HG03460 (cell line): ENCODE measurements around the gene BUD23.
"Not testable (repeated sequence)": the region's sequence is repeated elsewhere in the genome, so short reads cannot be mapped to it uniquely, and the experiment has no call there.

Source experiments
- ATAC-seq: cut with Tn5 transposase; IDR thresholded peaks from one replicate; pipeline ENCODE4 v1.9.1; 2021; ENCODE audit not compliant: unreplicated experiment

The BUD23 gene, protein sequence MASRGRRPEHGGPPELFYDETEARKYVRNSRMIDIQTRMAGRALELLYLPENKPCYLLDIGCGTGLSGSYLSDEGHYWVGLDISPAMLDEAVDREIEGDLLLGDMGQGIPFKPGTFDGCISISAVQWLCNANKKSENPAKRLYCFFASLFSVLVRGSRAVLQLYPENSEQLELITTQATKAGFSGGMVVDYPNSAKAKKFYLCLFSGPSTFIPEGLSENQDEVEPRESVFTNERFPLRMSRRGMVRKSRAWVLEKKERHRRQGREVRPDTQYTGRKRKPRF

DNA sequence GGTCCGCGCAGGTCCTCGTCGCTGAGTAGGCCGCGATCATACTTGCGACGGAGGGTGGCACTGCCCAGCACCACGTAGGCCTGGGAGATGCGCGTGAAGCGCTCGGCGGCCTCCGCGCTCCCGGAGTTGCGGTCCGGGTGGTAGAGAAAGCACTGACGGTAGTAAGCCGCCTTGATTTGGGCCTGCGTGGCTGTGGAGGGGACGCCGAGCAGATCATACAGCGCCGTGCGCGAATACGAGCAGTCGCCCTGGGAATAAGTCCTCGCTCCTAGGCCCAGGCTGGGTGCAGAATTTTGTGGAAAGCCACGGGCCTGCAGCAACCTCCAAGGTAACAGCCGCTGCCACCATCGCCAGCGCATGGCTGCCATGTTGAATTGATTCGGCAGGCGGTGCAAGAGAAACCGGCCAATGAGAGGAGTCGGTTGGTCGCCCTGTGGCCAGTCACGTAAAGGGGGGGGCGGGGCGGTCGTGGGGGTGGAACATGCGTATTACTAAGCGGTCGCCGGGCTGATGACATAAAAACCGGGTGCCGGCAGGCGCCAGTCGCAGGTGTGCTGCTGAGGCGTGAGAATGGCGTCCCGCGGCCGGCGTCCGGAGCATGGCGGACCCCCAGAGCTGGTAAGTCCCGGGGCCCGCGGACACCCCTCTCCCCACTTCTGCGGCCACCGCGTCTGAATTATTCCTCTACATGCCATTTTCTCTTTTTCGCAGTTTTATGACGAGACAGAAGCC lies at the start of gene BUD23, which contains the start of gene DNAJC30:
TSS of gene BUD23 (plus strand) at position 542 of the 732 bp plus-strand sequence. CDS start at position 571, 29 bp downstream.
TSS of gene DNAJC30 (minus strand) at position 398 of the 732 bp plus-strand sequence. CDS start at position 368, 30 bp downstream.
- ATAC-seq: peak; percentile 93

DNA sequence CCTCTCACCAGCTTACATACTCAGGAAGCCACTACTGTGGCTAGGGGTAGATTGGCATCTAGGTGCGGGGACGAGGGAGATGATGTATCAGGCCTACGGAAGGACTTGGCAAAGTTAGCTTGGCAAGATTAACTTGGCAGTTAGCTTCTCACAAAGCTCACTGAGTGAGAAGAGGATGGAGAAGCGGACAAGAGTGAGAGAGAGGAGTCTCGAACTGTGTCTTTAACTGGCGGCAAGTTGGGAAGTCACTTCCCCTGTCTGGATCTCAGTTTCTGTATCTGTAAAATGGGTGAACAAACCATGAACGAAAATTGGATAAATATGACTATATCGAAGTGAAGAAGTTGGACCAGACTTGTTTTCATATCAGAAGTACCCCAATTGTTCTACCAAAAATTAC lies 49.6 kb upstream of the BUD23 start:
- ATAC-seq: no peak

DNA sequence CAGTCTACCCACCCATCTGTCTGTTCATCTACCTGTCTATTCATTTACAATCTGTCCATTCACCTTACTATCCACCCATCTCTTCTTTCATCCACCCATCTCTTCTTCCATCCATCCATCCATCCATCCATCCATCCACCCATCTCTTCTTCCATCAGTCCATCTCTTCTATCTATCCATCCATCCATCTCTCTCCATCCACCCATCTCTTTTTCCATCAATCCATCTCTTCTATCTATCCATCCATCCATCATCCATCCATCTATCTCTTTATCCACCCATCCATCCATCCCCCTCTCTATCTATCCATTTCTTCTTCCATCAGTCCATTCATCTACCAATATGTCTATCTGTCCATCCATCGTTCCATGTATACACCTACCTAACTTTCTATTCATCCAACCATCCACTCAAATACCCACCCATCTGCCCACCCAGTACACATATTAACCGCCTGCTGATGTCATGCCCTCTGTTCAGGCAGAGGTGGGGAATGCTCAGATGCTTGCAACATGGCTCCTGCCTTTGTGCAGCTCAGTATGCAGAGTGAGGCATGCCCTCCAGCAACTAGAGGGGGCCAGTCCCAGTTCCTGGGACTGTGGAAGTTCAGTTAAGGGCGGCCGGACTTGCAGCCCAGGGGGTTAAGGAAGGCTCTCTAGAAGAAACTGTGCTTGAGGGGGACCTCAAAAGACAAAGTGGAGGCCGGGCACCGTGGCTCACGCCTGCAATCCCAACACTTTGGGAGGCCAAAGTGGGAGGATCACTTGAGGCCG lies 47.8 kb upstream of the BUD23 start:
- ATAC-seq: no peak

DNA sequence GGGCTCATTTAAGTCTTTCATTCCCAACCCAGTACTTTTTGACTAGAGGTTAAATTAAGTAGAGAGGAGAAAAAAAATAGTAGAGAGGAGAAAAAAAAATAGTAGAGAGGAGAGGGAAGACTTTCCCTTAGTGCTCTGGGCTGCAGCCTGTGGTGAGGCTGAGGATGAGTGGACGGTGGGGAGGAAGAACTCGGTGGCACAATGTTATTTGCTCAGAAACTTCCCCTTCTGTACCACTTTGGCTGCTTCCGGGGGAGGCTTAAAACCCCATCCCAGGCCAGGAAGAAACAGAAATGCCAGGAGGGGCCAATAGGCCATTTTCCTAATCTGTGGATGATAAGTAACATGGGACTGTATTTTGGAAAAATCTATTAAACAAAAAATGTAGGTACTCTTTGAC lies 44.5 kb upstream of the BUD23 start:
- no peak for ATAC-seq

DNA sequence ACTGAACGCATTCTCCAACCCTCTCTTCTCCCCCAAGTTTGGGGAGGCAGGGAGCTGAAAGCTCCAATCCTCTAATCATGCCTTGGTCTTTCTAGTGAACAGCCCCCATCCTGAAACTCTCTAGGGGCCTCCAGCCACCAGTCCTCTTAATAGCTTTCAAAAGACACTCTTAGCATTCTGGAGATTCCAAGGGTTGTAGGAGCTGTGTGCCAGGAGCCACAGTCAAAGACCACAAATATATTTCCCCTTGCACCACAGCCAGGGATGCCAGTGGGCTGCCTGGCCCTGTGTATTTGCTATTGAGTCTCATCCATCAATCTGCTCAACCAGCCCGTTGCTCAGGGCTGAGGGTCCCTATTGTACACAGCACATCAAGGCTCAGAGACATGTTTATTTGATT lies 40.6 kb upstream of the BUD23 start:
- ATAC-seq: no peak

DNA sequence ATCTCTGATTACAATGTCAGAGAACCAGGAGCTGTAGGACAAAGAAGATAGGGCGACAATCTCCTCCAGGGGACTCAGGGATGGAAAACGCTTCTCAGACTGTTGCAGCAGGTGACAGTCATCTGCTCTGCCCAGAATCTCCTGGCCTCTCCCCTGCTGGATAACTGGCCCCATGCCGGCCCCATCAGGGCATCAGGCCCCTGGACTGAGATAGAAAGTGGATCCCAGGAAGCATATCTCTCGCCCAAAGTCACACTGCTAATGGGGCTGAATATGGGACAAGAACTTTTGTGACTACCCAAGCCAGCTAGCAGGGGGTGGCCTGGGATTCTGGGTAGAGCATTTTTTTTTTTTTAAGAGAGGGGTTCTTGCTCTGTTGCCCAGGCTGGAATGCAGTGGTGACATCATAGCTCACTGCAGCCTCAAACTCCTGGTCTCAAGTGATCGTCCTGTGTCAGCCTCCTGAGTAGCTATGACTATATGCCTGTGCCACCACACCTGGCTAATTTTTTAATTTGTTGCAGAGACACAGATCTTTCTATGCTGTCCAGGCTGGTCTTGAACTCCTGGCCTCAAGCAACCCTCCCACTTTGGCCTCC lies 38.6 kb upstream of the BUD23 start:
- ATAC-seq: no peak

DNA sequence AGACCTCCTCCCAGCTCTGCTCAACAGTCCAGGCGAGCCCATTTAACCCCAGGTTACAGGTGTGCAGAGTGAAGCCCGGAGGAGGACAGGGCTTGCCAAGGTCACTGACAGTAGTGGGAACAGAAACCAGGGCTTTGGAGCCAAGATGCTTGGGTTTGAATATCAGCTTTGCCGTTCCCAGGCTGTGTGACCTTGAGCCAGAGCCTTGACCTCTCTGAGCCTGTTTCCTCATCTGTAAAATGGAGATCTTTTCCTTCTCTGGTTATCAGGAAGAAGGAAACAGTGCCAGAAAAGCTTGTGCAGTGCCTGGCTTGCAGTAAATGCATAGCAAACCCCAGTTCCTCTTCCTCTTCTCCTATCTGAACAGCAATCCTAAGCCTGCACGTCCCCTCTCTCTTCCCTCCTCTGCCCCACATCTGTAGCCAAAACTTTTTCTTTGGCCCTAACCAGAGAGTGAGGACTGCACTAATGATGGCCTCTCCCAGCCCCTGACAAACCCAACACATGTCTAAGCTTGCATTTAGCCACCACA lies 37.7 kb upstream of the BUD23 start:
- no peak for ATAC-seq

DNA sequence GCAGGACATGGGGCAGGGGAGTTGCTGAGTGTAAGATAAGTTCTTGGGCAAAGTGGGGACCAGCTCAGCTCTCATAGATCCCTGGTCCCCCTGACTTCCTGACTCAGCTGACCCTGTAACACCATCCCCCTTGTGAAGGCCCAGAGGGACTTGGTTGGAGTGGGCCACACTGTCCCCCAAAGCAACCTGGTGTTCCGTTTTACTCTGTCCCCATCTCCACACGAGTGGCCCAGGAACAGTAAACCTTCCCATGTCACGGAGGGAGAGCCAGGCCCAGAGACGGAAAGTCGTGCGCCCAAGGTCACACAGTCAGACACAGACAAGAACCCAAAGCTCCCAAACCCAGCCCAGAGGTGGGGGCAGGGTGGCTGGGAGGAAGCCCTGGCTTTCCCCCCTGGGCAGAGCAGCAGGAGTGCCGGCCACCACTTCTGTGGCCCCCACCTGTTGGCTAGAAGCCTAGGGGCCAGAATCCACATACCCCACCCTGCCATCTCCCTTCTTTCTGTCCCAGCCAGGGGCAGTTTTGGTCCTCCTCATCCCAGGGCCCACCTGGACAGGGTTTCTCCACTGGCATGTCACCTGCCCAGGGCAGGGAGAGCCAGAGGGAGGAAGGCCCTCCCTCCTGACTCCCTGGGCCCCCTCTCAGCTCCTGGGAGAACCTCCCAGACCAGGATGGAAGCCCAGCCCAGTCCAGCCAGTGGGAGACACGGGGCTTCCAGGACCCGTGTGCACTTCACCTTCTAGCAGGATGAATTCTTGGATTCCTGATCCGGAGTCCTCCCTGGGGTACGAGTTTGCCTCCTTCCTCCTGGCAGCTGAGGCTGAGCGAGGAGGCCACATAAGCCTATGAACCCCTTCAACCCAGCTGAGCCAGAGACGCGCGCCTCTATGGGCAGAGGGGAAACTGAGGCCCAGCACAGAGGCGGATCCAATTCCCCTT lies 36.3 kb upstream of the BUD23 start:
- ATAC-seq: no peak

DNA sequence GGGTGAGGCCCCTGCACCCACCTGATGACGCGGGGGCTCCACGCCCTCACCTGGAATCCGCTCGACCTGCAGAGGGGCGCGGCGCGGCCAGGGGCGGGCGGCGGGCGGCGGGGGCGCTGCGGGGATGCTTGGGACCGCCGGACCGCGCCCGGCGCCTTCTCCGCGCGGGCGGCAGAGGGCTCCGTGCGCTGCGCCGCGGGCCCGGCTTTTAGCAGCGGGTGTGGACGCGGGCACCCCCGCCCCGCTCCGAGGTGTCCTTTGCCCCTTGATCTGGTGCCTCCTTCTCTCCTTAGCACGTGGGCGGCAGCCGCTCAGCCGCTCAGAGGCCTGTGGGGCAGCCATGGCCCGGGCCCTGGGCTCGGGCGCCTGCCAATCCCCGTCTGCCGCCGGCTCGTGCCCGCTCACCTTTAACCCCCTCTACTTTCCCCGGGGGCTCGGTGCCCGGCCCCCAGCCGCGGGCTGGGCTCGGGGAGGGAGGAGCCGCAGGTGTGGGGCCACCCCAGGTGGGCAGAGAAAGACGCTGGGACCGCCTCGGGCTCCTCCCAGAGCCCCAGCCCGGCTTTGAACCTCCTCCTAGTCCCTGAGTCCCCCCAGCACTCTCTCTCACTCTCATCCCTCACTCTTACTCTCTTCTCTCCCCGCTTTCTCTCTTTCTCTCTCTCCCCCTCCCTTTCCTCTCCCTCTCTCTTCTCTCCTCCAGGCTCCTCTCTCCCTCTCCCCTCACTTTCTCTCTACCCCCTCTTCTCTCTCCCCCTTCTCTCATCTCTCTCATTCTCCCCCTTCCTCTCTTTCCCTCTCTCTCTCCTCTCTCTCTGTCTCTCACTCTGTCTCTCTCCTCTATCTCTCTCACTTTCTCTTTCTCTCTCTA lies 35.4 kb upstream of the BUD23 start:
- ATAC-seq: no peak

DNA sequence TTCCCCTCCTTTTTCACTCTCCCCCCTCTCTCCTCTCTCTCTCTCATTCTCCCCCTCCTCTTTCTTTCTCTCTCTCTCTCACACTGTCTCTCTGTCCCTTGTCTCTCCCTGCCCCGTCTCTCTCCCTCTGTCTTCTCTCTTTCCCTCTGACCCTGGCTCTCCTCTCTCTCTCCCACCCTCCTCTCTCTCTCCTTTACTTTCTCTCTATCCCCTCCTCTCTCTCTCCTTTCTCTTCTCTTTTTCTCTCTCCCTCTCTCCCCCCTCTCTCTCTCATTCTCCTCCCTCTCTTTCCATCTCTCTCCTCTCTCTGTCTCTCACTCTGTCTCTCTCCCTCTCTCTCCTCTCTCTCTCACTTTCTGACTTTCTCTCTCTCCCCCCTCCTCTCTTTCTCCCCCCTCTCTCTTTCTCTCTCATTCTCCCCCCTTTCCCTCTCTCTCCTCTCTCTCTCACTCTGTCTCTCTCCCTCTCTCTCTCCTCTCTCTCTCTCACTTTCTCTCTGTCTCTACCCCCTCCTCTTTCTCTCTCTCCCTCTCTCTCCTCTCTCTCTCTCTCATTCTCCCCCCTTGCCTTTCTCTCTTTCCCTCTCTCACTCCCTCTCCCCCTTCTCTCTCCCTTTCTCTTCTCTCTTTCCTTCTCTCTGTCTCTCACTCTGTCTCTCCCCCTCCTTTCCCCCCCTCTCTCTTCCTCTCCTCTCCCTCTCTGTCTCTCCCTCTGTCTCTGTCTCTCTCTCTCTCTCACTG lies 34.6 kb upstream of the BUD23 start:
- ATAC-seq: no peak

DNA sequence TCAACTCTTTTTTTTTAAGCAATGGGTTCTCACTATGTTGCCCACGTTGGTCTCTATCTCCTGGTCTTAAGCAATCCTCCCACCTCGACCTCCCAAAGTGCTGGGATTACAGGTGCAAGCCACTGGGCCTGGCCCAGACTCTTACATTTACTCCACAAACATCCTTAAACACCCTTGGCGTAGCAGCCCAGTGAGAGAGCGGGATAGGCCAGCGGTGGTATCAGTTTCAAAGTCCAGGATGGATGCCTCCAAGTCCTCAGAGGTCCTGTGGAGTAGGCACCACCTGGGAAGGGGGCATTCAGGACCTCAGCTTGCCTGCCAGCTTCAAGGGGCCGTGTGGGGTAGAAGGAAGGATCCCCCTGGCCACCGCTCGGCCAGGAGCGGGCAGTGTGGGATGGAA lies 33.8 kb upstream of the BUD23 start:
- no peak for ATAC-seq

DNA sequence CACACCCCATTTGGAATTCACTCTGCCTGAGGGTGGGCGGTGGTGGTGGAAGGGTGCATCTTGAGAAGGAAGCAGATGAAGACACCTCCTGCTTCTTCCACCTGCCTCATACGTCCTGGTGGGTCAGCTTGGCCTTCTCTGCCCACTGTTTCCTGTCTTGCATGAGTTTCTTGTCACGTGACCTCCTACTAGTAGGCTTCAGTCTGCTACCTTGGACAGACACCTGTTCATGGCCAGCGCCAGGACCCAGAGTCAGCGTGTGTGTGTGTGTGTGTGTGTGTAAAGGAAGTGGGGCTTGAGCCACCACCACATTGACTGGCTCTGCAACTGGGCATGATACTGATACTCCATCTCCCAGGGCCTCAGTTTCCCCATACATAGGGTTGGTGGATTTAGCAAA lies 32.9 kb upstream of the BUD23 start:
- no peak for ATAC-seq

DNA sequence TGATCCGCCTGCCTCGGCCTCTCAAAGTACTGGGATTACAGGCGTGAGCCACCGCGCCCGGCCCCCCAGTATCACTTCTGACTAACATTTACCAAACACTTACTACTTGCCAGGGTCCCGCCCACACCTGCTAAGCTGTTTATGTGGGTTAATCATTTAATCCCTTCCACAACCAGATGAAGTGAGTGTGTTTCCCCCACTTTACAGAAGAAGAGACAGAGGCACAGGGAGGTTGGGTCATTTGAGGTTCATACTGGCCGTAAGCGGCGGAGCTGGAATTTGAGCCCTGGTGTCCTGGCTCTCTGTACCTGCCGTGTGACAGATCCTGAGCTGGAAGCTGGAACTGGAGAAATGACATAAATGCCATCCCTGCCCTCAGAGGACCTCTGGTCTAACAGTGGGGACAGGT lies 30.9 kb upstream of the BUD23 start:
- no peak for ATAC-seq

DNA sequence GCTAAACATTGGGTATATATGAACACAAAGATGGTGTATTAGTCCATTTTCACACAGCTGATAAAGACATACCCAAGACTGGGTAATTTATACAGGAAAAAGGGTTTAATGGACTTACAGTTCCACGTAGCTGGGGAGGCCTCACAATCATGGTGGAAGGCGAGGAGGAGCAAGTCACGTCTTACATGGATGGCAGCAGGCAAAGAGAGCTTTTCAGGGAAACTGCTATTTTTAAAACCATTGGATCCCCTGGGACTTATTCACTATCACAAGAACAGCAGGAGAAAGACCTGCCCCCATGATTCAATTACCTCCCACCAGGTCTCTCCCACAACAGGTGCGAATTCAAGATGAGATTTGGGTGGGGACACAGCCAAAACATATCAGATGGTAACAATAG lies 28.1 kb upstream of the BUD23 start:
- ATAC-seq: not testable (repeated sequence)

DNA sequence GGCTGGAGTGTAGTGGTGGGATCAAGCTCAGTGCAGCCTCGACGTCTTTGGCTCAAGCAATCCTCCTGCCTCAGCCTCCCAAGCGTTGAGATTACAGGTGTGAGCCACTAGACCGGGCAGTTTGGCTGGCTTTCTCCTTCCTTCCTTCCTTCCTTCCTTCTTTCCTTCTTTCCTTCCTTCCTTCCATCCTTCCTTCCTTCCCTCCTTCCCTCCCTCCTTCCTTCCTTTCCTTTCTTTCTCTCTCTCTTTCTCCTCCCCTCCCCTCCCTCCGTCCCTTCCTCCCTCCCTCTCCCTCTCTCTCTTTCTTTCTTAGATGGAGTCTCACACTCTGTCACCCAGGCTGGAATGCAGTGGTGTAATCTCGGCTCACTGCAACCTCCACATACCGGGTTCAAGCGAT lies 23.4 kb upstream of the BUD23 start:
- ATAC-seq: no peak

DNA sequence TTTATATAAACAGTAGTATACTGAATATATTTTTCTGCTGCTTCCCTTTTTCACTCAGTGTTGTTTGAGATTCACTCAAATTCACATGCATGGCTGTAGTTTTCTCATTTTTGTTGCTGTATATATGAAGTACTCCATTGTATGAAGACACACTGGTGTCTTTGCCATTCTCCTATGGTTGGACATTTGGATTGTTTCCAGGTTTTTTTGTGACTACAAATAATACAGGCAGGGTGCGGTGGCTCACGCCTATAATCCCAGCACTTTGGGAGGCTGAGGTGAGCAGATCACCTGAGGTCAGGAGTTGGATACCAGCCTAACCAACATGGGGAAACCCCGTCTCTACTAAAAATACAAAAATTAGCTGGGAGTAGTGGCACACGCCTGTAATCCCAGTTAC lies 22.8 kb upstream of the BUD23 start:
- ATAC-seq: not testable (repeated sequence)

DNA sequence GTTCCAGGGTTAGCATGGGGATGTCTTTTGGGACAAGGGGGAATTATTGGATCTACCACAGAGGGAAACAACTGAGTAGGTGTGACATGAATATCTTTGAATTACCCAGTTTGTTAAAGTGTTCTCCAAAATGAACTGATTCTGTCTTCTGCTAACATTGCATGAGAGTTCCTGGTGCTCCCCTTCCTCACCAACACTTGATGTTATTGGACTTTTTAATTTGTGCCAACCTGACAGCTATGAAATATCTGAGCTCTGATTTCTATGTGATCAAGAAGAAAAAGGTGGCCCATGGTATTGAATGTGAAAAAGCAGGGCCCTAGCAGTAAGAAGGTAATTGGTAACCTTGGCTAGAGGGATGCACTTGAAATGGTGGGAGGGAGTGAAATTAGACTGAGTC lies 20.4 kb upstream of the BUD23 start:
- no peak for ATAC-seq

DNA sequence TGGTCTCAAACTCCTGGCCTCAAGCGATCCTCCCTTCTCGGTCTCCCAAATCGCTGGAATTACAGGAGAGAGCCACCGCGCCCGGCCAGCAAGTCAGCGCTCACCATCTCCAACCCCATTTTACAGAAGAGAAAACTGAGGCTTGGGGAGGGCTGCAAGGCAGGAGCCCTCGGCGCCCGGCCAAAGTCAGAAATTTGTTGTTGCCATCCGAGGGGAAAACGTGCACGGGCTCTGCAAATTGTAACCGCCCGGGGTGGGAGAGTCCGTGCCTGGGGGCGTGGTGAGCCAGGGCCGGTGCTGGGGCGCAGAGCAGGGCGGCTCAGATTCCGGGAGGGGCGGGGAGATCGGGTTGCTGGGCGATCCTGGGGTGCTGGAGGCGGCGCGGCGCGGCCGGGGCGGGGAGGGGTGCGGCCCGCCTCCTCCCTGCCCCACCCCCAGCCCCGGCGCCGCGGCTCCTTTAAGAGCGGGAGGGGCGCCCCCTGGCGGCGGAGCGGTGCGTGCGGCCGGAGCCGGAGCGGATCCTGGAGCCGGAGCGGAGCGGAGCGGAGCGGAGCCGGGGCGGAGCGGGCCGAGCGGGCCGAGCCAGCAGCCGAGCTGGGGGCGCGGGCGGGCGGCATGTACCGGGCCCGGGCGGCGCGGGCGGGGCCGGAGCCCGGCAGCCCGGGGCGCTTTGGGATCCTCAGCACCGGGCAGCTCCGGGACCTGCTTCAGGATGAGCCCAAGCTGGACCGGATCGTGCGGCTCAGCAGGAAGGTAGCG lies 15.9 kb upstream of the BUD23 start, which contains the start of gene VPS37D:
TSS of gene VPS37D (plus strand) at position 488 of the 759 bp plus-strand sequence. CDS start at position 616, 128 bp downstream.
- peak; percentile 93 for ATAC-seq
